RPMI8226 (cell line): ENCODE measurements around the gene PLXNA4.
A peak's percentile ranks its signal among the peaks of the same experiment; 100 is the strongest.

Experiments
- DNase-seq: peaks from one replicate; pipeline ENCODE4 v3.0.0-alpha.2; 2015

The PLXNA4 gene

DNA sequence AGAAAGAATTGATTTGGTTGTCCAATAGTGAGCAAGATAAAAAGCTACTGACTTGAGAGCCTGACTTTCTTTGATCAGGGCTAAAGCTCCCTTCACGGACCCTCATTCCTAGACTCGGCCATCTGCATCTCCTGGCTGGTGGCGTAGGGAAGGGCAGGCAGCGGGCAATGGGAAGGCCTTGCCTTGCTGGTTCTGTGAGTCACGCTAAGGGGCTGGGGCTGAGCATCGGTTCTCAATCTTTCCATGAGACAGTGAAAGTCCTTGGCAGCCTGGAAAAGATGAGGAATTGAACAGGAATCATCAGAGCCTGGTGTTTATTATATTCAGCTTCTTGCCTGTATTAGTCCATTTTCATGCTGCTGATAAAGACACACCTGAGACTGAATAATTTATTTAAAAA lies 475.3 kb downstream of the PLXNA4 start:
- no peak for DNase-seq

DNA sequence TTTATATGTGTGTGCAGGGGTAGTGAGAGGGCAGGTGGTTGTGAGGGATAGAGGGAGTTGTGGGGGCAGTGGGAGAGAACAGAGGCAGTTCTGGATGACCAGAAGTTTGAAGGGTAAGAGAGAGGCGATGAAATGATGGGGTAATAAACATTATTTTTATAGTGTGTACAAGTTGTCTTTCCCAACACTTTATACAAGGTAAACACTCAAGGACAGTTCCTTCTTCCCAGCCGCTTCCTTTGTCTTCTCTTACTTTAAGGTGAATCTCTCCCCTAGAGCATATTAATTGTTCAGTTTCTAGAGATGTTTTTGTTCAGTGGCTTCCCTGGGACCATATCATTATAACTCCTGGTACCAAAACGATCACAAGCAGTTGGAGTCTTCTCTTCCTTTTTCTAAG lies 475.8 kb downstream of the PLXNA4 start:
- no peak for DNase-seq

DNA sequence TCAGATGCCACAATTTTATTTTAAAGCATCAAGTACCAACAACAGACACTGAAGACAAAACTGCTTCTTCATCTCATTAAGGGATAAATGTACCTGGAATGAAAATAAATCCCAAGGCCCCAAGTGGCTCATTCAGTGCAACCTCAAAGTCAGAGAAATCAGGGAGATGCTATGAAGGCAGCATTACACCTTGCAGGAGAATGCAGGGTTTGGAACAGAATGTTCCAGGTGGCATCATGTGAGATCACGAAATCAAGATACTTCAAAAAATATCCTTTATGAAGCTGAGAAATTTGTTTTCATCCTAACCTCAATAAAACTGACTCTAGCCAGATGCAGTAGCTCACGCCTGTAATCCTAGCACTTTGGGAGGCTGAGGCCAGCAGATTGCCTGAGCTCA lies 477.1 kb downstream of the PLXNA4 start:
- DNase-seq: no peak

DNA sequence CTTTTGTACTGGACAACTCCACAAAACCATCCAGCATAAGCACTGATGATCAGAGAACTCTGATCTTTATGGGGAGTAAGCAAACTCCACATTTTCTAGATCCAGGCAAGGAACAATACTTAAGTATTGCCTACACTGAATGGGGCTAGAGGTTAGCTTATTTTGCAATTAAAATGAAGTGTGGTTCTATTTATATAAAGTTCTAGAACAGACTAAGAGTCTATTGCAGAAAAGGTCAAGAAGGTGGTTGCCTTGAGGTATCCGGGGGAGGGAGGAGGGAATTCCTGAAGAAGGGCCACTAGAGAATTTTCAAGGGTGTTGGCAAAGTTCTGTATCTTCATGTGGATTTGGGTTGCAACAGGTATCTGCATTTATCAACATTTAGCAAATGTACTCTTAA lies 477.9 kb downstream of the PLXNA4 start:
- DNase-seq: no peak

DNA sequence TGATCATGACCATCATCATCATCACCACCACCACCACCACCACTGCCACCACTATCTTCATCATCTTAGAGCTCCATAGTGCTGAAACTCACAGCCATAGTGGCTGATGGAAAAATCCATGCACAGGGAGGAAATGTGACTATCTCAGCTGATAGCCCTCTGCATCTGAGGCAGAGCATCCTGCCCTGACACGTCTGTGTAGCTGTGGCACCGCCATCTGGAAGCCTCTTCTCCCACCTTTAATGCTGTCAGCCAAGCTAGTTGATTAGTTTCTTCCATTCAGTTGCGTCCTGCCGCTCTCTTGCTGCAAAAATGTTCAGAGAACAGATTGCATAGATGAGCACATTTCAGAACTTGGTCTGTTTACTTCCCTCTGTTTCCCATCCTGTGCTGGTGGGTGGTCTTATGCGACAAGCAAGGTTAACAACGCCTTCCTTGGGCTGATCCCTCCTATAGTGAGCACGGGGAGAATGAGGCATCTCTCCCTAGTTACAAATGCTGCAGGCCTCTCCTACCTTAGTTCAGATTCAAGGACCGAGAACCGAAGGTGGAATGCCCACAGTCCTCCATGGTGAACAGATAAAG lies 478.6 kb downstream of the PLXNA4 start:
- DNase-seq: no peak

DNA sequence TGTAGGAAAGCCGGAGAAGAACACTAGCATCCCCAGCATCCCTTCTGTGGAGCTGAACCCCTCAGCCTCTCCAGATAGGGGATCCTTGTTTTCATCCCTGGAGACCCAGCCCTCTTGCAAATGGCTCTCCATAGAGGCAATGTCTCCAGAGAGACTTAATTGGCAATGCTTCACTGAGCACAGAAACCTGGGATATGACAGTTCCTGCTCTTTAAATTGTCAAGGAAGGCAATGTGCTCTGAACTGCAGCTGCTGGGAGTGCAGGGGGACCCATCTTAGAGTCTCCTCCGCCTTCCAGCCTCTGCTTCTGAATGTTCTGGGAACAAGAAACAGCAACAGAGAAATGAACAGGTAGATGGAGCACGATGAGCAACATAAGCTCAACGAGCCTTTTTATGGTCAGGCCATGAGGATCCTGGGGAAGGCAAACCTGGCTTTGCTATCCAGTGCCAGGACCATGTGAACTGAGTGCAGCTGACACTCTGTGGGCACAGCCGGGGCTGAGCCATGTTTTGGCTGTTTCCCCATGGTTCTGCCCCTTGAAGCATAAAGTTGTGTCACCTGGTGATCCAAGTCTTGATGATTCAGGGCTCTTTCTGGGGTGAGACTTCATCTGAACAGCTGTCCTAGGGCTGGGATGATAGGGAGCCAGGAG lies 481.0 kb downstream of the PLXNA4 start:
- no peak for DNase-seq

DNA sequence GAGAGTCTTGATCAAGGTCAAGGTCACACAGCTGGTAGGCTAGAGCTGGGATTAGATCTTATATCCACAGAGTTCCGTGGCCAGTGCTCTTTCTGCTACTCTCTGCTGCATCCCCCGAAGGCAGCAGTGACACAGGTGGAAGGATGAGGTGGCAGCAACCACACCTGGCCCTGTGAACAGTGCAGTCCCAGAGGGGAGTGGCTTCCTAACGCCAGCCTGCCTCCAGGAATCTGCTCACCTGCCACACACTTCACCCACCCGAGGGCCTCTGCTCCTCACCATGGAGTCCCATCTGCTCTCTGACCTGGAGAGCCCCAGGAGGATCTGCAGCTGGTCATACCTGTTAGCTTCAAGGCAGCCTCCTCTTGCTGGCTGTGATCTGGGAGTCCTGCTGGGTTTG lies 484.2 kb downstream of the PLXNA4 start:
- no peak for DNase-seq

DNA sequence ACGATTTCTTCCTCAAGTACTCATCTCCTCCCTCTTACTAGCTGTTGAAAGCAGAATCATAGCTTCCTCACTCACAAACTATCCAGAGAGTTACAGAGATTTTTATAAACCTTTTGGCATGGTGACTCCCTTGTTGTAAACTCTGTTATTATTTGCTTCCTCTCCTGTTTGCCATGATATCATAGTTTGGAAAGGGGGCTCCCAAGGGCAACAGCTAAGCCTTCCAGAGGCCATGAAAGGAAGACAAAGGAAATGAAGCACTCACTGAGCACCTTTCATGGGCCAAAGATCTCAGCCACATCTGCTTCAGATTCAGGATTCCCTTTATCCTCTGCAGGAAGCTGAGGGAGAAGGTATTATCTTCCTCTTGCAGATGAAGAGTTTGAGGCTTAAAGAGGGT lies 484.6 kb downstream of the PLXNA4 start:
- no peak for DNase-seq

DNA sequence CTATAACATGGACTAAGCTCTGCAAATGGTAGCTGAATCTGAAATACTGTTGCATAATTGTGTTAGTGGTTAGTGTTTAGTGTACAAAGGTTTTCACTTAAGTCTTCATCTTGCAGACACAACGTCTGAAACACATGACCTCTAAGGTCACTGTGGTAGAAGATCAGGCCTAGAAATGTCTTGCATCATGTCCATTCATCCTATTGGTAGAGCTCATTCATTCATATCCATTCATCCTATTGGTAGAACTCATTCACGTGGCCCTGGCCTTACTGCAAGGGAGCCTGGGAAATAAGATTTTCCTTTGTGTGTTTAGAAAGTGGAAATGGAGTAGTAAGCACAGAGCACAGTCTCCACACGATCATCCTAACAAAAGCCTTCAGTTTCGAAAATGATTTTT lies 485.8 kb downstream of the PLXNA4 start:
- DNase-seq: no peak

DNA sequence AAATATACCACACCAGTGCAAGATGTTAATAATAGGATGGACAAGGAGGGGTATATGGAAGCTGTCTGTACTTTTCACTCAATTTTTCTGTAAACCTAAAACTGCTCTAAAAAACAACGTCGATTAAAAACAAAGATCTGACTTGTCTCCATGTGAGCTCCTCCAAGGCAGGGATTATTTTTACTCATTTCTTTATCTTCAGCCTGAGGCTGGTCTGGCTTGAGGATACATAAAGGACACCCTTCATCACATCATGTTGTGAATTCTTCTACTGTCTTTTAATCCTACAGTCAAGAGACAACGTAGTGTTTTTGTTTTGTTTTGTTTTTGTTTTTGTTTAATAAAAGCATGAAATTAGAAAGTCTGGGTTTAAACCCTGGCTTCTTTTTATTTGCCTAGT lies 486.9 kb downstream of the PLXNA4 start:
- no peak for DNase-seq

DNA sequence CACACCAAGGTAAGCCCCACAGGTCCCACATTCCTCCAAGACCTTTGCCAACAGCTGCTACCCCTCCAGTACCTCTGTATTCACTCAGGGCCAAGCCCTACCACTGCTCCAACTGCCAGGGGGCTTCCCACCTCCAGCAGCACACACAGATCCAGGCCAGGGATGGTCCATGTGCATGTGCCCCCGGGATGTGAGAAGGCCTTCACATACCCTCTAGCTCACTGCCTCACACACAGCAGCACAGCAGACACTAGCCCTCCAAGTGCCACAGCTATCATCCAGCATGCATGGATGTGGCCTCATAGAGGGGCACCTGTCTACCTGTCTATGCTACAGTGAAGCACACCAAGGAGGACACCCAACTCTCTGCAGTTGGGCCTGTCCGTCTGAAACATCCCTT lies 488.8 kb downstream of the PLXNA4 start:
- no peak for DNase-seq

DNA sequence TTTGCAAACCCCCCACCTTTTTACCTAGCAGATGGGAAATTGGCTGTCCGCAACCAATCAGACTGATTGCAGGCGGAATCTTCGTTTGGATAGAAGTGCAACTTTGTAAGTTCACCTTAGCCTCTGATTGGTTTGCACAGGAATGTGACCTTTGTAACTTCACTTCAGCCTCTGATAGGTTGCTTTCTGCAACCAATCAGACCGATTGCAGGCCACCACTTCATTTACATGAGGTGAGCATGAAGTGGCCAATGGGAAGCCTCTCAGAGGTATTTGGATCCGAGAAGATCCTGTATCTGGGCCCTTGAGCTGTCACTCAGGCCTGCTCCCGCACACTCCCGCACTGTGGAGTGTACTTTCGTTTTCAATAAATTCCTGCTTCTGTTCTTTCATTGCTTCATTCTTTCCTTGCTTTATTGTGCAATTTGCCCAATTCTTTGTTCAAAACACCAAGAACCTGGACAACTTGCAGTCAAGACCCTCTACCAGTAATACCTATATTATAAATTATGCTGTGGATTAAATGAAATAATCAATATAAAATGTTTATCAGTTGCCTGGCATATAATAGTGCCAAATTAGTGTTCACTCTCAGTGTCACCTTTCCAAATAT lies 491.4 kb downstream of the PLXNA4 start:
- peak; percentile 9 for DNase-seq

DNA sequence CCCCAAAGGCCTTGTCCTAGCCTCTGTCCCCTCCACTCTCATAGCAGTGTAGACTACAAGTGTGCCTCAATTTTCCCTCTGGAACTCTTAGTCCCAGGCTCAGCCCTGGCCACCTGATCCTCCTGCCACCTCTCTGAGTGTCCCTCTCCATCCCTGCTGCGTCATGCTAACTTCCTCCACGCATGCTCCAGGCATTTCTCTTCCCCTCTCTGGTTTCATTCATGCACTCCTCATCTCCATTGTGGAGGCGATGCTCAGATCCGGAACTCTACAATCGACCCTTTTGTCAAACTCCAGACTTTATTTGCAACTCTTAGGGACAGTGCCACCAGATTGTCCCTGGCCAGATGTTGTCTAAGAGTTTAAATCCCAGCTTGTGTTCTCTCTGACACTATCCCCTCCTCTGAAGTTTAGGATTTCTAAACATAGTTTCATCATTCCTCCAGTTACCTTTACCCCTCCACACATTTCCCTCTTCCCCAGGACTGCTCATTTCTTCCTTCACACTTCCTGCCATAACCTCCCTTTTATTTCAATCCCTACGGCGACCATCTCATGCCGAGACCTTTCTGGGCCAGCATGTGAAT lies 492.6 kb downstream of the PLXNA4 start:
- no peak for DNase-seq

DNA sequence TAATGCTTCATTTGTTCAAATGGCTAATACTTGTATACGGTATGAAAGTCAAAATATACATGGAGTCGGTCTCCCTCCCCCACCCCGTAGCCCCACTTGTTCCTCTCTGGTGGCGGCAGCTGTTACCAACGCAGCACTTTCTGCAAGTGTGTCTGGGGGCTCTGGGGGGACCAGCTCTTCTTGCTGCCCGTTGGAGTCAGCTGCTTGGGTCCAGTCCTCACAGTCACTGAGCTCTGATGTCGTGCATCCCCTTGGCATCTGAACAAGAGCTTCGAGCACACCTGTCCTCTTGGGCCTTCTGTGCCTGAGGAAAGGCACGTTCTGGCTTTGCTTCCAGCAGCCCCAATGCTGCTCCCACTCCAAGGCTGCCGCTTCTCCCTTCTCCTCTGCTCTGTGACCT lies 493.1 kb downstream of the PLXNA4 start:
- no peak for DNase-seq

DNA sequence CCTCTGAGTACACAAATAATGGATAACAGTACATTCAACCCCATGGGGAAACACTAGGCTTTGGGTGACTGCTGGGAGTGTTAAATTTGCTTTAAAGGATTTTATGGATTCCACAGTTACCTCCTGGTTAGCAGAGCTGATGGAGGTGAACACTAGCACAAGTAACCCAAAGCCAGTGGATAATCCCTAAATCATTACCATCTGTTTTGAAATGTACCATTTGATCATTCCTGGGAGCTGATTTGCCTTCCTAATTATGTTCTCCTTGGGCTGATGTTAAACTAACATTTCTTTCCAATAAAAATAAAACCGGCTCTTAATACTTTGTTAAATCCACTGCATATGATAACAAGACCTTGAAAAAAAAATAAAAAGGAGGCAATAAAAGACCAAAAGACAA lies 493.9 kb downstream of the PLXNA4 start:
- DNase-seq: no peak

DNA sequence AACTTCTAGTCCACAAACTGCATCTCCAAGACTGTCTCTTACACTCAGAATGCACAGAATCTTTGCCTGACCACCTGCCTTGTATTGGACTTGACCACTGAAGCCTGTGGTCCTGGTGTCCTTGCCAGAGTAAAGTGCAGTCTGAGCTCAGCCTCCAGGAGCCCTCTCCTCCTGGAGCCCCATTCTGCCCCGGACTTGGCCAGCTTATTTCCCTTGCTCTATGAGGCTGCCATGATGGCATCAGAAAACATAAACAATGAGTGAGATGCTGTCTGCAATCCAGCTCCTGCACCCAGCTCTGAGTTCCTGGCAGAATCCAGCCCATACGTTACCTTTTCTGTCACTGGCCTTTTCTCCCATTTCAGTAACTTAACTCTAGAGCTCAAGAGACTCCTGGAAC lies 494.6 kb downstream of the PLXNA4 start:
- DNase-seq: no peak

DNA sequence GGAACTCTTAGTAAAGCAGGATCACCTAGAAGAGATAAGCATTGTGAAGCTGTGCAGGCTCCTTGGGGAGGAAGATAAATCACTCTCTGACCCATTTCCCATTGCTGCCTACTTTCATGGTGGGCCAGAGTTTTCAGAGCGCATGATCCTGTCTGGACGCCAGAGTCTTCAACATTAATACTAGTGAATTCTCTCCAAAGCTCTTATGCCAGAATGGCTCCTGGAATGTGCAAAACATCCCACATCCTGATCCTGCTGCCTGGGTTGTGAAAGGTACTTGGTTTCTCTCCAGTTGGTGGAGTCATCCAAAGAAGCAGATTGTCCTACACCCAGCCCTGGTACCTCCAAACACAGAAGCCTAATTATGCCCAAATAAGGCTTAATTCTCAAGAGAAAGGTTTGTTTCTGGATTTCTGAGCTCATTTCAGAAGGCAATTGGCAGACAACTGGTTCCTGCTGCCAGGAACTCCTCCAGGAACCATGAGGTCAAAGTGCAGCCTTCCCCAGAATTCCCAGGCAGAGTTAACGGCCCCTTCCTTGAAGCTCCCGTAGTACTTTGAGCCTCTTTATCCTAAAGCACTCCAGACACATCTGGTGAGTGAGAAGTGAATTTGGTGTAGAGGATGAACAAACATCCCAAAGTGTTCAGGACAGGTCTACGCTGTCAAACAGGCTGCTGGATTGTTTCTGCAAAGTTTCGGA lies 495.2 kb downstream of the PLXNA4 start:
- no peak for DNase-seq

DNA sequence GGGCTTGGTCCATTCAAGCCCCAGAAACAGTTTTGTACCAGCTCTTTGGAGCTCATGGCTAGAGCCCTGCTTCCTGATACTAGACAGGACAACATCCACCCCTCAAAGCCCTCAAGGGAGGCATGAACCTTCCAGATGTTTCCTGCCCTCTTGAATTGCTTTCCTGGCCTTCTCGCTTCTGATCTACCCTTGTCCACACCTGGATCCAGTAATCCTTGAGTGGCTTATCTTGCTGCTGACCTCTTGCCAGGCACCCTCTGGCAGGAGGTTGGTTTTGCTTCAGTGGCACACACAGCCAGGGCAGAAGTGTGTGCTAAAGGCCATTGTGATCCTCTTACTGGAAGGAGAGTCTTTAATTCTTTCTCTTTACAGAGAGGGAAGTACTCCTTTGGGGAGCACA lies 495.8 kb downstream of the PLXNA4 start:
- no peak for DNase-seq

DNA sequence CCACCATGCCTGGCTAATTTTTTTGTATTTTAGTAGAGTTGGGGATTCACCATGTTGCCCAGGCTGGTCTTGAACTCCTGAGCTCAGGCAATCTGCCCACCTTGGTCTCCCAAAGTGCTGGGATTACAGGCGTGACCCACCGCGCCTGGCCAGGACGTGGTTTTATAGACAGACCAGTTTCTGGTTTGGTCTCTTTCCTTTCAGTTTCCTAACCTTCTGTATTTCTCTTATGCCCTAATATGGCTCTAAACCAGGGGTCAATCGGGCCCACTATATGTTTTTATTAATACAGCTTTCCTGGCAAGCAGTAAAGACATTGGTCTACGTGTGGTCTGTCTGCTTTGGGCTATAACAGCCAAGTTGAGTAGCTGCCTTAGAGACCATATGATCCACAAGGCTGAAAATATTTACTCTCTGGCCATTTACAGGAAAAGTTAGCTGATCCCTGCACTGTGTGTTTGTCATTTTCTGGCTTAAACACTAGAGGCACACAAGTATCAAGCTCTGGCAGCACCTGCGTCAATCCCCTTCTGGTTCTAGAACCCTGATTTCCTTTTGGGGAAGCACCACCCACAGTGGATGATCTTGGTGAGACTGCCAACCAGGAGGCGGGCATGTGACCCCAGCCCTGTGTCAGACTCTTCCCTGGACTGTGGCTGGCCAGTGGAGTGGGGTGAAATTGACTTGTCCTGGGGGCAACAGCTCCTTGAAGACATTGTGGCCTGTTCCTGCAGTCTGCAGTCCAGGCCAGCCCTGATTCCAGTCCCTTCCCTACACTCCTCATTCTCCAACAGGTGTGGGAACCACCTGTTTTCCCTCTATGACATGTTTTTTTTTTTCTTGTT lies 497.2 kb downstream of the PLXNA4 start:
- no peak for DNase-seq

DNA sequence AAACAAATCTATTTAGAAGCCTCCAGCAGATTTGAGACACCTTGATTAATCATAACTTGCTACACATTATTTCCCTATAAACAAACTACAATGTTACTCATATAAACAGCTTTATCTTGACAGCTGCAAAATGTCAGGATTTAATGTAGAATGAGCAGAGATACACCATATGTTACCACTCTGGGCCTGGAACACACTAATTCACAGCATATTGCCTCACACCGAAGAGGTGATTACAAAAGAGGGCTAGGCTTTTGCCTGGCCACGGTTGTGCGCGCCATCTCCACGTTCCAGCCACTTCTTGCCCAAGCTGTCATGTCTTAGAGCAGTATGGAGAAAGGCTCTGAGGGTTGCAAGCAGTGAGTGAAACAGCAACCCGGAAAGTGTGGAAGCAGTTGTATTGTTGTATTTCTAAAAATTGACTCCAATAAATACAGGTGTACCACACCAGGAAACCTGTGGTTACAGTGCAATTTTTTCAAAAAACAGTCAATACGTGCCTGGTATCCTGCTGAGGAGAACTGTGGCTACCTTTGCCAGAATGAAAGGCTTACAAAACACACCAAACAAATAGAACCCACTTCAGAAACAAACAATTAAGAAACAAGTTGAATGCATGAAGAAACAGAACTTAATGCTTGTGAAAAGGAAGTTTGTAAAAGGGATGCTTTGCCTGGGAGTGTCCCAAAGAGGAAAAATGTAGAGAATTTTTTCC lies 498.1 kb downstream of the PLXNA4 start:
- no peak for DNase-seq

DNA sequence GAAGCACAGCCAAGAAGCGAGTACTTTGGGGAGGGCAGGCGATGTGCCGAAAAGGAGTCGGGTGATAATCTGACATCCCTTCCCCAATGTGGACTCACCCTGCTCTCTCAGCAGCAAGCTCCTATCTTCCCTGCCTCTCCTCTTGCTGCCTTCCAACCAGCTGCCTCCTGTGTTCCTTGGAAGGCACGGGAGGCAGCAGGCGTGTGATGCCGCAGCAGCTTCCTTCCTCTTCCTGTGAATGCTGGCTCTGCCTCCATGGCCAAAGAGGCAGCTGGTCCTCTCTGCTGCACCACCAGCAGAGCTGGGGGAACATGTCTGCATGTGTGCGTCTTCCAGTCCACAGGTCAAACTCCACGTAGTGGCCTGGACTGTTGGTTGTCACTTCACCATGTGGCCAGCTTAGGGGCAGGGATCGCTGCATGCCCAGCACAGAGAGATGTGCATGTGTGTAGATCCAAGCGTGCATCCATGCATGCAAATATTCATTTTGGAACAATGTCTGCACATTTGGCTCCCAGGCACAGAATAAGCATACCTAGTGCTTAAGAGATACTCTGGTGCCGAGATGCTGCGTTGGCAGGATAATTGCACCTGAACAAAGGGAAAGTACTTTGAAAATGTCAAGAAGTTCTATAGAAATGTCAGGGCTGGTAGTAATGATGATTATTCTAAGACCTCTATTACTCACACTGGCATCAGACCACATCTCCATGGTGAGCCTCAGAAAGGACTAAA lies 499.8 kb downstream of the PLXNA4 start:
- no peak for DNase-seq
